RWPE1 (cell line): ENCODE data around the gene GRID1.
"Not testable (repeated sequence)": the region's sequence is repeated elsewhere in the genome, so short reads cannot be mapped to it uniquely, and the experiment has no call there.

Experiments
- CTCF ChIA-PET: fragments of 350-600 bp; sonication (Branson Sonifier 250); formaldehyde crosslinking; extraction: SDS; loops from one replicate; lab custom pipeline; 2021; lab: Yijun Ruan, JAX
- POLR2A ChIA-PET: fragments of 400-600 bp; formaldehyde crosslinking; extraction: SDS; loops from one replicate; lab custom pipeline; 2020; ENCODE audit warnings: antibody characterized with exemption; ENCODE audit not compliant: low non-redundant PET; lab: Yijun Ruan, JAX
- DNase-seq: peaks from one replicate; pipeline ENCODE4 v3.0.0; 2012; ENCODE audit warnings: low spot score
- H3K27ac ChIP-seq: fragments of 450-650 bp; 2 replicates; pipeline ENCODE4 v1.5.1; 2017
- CTCF ChIP-seq: fragments of 450-650 bp; conservative IDR thresholded peaks from 2 replicates; pipeline ENCODE4 v1.5.1; 2017; ENCODE audit warnings: low read depth, mild to moderate bottlenecking

GRID1 gene

GRCh38 chr10:86077871-86078638 is 288.5 kb downstream of the GRID1 start:
- no peak for DNase-seq
- ChIA-PET CTCF (interaction anchor here (0.6 to 1.3 kb wide), 2 partner anchors 13 to 65 kb away, joined by 3 to 4 read pairs; no protein-coding TSS in a partner anchor), POLR2A (no interaction called here)
- H3K27ac ChIP-seq = no peak overlapping the region
- TF ChIP-seq CTCF = no peak

DNA sequence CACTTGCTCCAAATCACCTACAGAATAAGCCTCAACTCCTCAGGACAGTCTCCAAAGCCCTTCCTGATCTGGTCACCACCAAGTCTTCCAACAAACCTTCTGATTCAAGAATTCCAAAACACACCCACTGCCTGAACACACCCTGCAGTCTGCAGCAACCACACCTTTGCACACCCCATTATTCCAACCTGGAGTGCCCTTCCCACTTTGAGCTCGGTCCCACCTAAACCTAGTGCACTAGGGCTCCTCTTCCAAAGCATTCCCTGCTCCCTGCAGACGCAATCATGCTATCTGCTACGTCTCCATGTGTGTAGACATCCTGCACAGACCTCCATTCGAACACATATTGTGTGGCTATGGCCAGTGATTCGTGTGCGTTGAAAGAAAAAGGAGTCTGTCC is 289.3 kb downstream of the GRID1 start:
- H3K27ac ChIP-seq = no peak overlapping the region
- no peak for DNase-seq
- POLR2A ChIA-PET = no interaction called here
- no peak for TF ChIP-seq CTCF
- CTCF ChIA-PET = no interaction called here

DNA sequence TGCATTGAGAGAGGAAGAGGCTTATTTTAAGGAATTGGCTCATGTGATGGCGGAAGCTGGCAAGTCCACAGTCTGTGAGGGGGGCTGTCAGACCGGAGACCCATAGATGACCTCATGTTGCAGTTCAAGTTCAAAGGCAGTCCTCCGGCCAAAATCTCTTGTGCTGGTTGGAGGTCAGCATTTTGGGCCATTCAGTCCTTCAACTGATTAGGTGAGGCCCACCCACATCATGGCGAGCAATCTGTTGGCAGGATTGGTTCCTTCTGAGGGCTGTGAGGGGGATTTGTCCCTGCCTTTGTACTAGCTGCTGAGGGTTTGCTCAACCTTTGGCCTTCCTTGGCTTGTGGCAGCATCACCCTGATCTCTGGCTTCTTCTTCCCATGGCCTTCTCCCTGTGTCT is 290.1 kb downstream of the GRID1 start:
- POLR2A ChIA-PET, DNase-seq, H3K27ac ChIP-seq, CTCF ChIA-PET: not testable (repeated sequence)

- no peak for TF ChIP-seq CTCF
- ChIA-PET CTCF (interaction anchor here (0.6 kb wide), 1 partner anchor 109 kb away, joined by 4 read pairs; no protein-coding TSS in a partner anchor), POLR2A (no interaction called here)
- no peak for DNase-seq
- H3K27ac ChIP-seq = no peak overlapping the region
Measured at GRCh38 chr10:86075512-86075911, 291.1 kb downstream of the GRID1 start.

DNA sequence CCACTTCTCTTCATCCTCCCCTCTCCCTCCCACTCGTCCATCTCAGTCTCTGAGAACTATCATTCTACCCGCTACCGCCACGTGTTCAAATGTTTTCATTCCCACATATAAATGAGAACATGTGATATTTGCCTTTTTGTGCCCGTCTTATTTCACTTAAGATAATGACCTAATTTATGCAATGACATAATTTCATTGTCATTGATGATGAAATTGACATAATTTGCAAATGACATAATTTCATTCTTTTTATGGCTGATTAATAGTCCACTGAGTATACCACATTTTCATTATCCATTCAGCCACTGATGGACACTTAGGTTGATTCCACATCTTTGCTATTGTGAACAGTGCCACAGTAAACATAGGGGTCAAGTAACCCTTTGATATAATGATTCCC is 292.3 kb downstream of the GRID1 start:
- CTCF ChIA-PET = no interaction called here
- POLR2A ChIA-PET = no interaction called here
- H3K27ac ChIP-seq = no peak overlapping the region
- DNase-seq = no peak
- no peak for TF ChIP-seq CTCF

- DNase-seq = no peak
- CTCF ChIA-PET = no interaction called here
- no peak for TF ChIP-seq CTCF
- no peak overlapping the region for H3K27ac ChIP-seq
- POLR2A ChIA-PET = no interaction called here
Measured at GRCh38 chr10:86073199-86073977, 293.2 kb downstream of the GRID1 start.
